Jurkat, Clone E6-1 (cell line): Measurements from ENCODE around the gene DNASE2B.
"Not testable (repeated sequence)": the region's sequence is repeated elsewhere in the genome, so short reads cannot be mapped to it uniquely, and the experiment has no call there.

ENCODE experiments used
- DNase-seq: peaks from one replicate; pipeline ENCODE4 v3.0.0-alpha.2; 2011; ENCODE audit warnings: low read depth, low spot score
- H3K4me3 ChIP-seq: 2 replicates; pipeline ENCODE4 v1.5.1; 2011; ENCODE audit warnings: mild to moderate bottlenecking, low read length, control low read depth, moderate library complexity

Gene DNASE2B

DNA sequence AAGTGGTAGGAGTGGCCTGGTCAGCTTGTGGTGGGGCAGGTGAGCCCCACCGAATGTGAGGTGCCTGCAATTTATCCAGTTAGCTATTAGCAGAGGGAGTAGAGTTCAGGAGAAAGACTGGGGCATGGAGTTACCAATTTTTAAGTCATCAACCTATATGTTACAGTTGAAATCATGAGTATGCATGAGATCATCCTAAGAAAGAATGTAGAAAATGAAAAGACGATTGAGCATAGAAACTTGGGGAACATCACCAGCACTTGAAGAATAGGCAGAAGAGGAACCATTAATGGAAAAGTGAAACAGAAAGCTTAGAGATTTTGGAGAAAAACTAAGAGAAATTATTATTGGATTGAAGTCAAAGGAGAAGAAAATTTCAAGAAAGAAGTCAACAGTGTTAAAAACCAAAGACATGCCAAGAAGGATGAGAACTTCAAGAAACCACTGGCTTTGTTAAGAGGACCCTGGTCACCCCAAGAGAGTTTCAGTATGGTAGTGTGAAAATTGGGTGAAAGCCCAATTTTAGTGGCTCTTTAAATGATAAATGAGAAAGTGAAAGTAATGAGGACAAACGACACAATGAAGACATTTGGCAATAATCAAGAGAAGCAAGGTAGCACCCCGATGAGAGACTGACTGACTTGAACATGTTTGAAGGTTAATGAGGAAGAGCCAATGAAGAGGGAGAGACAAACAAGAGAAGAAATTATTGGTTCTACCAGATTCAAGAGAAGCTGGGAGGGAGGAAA is 36.7 kb downstream of the DNASE2B start:
- no peak for DNase-seq

DNA sequence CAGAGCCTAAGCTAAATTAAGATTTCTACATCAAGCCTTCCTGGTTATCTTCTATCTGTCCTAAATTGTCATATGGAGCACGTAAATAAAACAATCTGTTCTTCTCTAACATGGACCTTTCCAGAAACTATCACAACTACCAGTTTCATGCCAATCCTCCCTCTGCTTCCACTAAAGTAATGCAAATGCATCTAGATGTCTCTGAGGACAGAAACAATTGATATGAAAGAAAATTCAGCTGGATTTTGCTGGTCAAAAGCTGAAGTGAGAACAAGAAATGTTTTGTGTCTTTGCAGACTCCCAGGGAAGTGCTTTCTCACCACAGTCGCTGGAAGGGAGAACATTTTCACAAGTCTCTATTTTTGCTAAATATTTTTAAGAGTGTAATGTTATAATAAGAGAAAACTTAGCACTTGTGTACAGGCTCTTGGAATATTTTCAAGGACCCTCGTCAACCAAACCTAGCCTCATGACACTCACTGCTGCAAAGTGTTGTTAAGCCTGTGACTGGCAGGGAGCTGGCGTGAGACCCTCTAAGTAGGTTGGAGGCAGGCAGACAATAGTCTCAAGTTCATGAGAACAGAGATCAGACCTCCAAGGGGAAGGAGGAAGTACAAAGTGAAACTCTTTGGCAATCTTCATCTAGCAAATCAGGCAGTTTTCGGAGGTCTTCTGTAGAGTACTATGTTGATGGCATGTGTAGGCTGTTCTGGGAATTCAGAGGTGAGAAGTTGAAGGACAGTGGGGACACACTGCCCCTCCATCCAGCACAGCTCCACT is 38.8 kb downstream of the DNASE2B start:
- no peak for DNase-seq
- H3K4me3 ChIP-seq, result no peak overlapping the region

More for the DNA sequence above, 36.7 kb downstream of the DNASE2B start:
- no peak overlapping the region for H3K4me3 ChIP-seq

GRCh38 chr1:84442256-84442655 is 44.0 kb downstream of the DNASE2B start:
- DNase-seq, result peak; percentile 82
- no peak overlapping the region for H3K4me3 ChIP-seq

GRCh38 chr1:84442747-84443646 is 44.7 kb downstream of the DNASE2B start:
- not testable (repeated sequence) for DNase-seq, H3K4me3 ChIP-seq

DNA sequence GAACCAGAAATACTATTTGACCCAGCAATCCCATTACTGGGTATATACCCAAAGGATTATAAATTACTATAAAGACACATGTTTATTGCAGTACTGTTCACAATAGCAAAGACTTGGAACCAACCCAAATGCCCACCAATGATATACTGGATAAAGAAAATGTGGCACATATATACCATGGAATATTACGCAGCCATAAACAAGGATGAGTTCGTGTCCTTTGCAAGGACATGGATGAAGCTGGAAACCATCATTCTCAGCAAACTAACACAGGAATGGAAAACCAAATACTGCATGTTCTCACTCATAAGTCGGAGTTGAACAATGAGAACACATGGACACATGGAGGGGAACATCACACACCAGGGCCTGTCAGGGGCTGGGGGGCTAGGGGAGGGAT is 50.4 kb downstream of the DNASE2B start:
- DNase-seq, H3K4me3 ChIP-seq: not testable (repeated sequence)

DNA sequence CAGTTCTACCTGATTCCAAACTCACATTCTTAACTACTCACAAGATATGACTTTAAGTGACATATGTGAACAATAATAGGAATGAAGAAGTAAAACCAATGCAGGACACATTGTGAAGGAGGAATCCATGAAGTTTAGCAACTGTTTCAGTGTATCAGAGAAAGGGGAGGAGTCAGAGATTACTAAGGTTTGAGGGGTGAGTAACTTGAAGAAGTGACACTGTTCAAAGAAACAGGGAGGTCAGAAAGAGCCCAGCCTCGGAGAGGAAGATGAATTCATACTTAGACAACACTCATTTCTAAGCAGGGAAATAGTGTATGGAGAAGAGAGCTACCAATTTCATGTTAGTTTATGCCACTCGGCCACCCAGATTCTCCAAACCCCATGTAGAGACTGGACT is 52.6 kb downstream of the DNASE2B start:
- H3K4me3 ChIP-seq, result no peak overlapping the region
- no peak for DNase-seq

- no peak for DNase-seq
- H3K4me3 ChIP-seq, result no peak overlapping the region
Measured at GRCh38 chr1:84452436-84452835, 54.2 kb downstream of the DNASE2B start.

- DNase-seq, result no peak
- no peak overlapping the region for H3K4me3 ChIP-seq
Measured at GRCh38 chr1:84462118-84462517, 63.8 kb downstream of the DNASE2B start.
